WI38 (cell line): ENCODE measurements around the gene HACD3.
A peak's percentile ranks its signal among the peaks of the same experiment; 100 is the strongest.

Experiments
- H3K4me3 ChIP-seq: 2 replicates; pipeline ENCODE4 v1.5.1; 2011; ENCODE audit warnings: low read depth, mild to moderate bottlenecking, control low read depth, low read length
- CTCF ChIP-seq: IDR thresholded peaks from 2 replicates; pipeline ENCODE4 v1.5.1; 2012; ENCODE audit warnings: low read depth, mild to moderate bottlenecking, control low read depth, low read length

HACD3 gene, protein sequence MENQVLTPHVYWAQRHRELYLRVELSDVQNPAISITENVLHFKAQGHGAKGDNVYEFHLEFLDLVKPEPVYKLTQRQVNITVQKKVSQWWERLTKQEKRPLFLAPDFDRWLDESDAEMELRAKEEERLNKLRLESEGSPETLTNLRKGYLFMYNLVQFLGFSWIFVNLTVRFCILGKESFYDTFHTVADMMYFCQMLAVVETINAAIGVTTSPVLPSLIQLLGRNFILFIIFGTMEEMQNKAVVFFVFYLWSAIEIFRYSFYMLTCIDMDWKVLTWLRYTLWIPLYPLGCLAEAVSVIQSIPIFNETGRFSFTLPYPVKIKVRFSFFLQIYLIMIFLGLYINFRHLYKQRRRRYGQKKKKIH

DNA sequence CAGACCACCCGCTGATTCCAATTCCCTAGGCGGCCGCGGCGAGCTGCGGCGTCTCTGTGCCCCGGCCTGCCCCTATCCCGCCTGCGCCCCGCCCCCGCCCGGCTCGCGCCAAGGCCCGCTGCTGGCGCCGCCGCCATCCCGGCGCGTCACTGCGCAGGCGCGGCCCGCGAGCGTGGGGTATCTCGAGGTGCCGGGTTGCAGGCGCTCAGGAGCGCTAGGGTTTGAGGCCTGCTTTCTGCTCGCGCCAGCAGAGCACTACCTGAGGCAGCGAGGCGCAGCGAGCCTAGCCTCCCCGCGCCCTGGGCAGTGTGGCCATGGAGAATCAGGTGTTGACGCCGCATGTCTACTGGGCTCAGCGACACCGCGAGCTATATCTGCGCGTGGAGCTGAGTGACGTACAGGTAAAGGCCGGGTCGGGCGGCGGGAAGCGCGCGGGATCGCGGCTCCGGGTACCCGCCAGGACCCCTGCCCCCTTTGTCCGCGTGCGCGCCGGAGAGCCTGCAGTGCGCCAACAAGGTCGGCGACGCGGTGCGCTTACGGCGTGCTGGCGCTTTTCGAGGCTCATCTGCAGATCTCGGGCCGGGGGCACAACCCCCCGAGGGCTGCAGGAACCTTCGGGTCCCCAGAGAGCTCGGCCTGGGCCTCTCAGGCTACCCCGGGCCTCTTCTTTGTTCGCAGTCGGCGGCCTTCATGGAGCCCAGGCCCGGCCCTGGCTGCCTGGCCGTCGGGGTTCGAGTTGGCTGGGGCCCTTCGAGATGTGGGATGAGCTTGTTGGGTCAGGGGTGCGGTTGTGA lies at the start of gene HACD3:
Gene HACD3, plus strand, starts transcription at position 146 of the 794 bp plus-strand sequence. Its CDS starts 169 bp downstream, at position 315.
- no peak for TF ChIP-seq CTCF
- H3K4me3 ChIP-seq: peak within 1 kb of the TSS; percentile 84

- TF ChIP-seq CTCF: no peak
- H3K4me3 ChIP-seq: no peak overlapping the region
Observed at GRCh38 chr15:65484876-65485275, 45.4 kb upstream of the HACD3 start.

DNA sequence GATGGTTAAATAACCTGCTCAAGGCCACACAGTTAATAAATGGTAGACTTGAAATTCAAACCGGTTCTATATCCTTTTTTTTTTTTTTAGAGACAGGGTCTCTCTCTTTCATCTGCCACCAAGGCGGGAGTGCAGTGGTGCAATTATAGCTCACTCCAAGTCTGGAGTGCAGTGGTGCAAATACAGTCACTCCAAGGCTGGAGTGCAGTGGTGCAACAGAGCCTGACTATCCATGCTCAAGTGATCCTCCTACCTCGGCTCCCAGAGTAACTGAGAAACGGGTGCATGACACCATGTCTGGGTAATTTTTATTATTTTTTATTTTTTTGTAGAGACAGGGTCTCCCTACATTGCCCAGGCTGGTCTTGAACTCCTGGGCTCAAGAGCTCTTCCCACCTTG lies 36.2 kb upstream of the HACD3 start:
- no peak for TF ChIP-seq CTCF
- no peak overlapping the region for H3K4me3 ChIP-seq

DNA sequence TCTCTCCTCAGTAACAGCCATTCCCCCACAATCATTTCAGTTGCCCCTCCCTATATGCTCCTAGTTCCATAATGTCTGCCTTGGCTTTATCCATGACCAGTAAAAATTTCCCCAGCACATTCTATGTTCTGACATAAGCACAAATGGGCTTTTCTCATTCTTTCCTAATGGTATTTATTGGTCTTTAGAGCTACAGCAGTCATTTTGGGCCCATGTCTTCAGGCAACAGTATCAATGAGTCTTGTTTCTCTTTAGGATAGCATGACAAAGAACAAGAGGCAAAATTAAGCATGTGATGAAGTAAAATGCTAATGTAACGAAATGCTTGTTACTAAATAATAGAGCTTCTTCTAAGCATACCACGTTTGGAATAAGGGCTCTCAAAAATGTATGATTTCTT lies 20.9 kb upstream of the HACD3 start:
- TF ChIP-seq CTCF: no peak
- H3K4me3 ChIP-seq: no peak overlapping the region

GRCh38 chr15:65512189-65512588 lies 18.1 kb upstream of the HACD3 start:
- TF ChIP-seq CTCF: no peak
- H3K4me3 ChIP-seq: no peak overlapping the region

DNA sequence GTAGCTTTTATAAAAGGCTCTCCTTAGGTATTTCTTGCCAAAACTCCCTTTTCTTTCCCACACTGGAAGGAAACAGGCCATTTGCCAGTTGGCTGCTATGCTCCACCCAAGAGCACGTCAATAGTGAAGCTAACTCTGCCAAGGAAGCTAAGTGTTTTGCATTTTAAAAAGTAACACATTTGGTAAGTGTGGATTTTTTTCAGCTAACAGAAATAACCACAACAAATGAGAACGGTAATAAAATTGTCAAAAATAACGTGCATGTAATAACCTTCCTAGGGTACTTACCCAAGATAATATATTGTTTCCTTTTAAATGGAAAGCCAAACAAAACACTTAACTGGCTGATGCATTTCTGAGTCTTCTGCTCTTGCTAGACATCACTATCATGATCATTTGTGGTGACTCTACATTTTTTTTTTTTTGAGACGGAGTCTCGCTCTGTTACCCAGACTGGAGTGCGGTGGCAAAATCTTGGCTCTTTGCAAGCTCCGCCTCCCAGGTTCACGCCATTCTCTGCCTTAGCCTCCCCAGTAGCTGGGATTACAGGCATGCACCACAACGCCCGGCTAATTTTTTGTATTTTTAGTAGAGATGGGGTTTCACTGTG lies 17.4 kb upstream of the HACD3 start:
- no peak for TF ChIP-seq CTCF

More for the DNA sequence above, 17.4 kb upstream of the HACD3 start:
- no peak overlapping the region for H3K4me3 ChIP-seq
